Skin epidermis (tissue), 12 donors: ENCODE results near the gene EXOC4.

ENCODE experiments used
- H3K27ac ChIP-seq, 21 experiments: fragments of 200-600 bp; sonication (generic) in 11 of 21; one replicate each; pipeline ENCODE4 v1.5.0; 2020; ENCODE audit warnings: mild to moderate bottlenecking in 3 of 21, inconsistent platforms in 2 of 21, moderate library complexity in 2 of 21
- H3K4me3 ChIP-seq, 7 experiments: fragments of 200-600 bp; sonication (generic) in 2 of 7; one replicate each; pipeline ENCODE4 v1.5.0; 2020; ENCODE audit warnings: inconsistent platforms in 2 of 7, mild to moderate bottlenecking in 2 of 7, moderate library complexity in 1 of 7

EXOC4 gene

DNA sequence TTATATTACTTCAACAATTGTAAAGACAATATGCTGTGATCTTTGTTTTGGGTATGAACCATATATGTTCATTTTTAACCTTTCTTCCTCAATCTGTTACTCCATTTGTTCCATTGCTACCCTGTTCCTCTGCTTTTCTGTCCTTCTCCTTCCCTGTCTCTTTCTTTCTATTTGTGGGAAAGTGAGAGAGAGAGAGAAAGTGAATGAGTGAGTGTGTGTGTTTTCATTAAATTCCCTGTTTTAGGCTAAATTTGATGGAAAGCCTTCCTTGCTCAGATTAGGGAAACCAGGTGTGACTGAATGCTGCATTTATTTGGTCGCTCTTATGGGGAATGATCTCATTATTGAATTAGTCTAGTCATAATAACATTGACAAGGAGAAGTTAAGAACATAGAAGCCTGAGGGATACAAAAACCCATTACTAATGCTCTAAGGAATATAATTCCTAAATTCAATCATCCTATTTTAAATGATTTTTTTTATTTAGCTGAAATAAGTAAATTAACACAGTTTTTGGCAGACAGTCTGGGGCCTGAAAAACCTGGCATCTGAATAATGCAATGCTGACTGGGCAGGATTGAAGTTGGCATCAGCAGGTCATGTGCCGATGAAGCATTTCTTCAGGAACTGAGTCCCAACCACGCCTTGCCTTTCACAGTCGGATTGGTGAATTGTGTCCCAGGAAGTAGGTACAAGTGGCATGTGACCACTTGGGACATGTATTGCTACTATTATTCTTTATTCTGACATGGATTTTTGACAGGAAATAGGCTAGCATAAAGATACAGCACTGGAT lies 756.6 kb downstream of the EXOC4 start:
- no peak overlapping the region for H3K27ac ChIP-seq
- H3K4me3 ChIP-seq, result no peak overlapping the region

DNA sequence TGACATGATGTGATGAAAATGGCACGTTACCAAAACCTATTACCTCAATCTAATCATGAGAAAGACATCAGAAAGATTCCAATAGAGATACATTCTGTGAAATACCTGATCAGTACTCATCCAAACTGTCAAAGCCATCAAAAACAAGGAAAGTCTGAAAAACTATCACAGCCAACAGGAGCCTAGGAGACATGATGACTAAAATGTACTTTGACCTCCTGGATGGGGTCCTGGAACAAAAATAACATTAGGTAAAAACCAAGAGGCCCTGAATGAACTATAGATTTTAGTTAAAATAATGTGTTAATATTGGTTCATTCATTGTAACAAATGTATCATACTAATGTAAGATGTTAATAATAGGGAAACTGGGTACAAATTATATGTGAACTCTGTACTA lies 760.4 kb downstream of the EXOC4 start:
- Histone ChIP-seq H3K4me3 (no peak overlapping the region), H3K27ac (no peak overlapping the region)

DNA sequence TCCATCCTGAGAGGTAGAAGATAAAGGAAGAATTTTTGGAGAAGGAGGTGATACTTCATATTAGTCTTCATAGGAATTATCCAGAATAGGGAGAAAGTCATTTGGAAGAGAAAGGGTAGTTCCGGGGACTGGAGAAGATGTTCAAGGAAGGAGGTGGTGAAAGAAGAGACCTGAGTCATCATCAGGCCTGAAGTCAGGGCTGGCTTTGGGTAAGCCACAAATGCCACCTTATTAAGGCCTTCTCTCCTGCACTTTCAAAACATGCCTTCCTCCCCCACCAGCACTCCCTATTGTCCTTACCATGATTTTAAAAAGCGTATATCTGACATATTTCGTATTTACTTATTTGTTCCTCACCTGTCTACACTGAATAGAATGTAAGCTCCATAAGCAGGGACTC lies 762.1 kb downstream of the EXOC4 start:
- no peak overlapping the region for H3K4me3 ChIP-seq
- no peak overlapping the region for H3K27ac ChIP-seq

DNA sequence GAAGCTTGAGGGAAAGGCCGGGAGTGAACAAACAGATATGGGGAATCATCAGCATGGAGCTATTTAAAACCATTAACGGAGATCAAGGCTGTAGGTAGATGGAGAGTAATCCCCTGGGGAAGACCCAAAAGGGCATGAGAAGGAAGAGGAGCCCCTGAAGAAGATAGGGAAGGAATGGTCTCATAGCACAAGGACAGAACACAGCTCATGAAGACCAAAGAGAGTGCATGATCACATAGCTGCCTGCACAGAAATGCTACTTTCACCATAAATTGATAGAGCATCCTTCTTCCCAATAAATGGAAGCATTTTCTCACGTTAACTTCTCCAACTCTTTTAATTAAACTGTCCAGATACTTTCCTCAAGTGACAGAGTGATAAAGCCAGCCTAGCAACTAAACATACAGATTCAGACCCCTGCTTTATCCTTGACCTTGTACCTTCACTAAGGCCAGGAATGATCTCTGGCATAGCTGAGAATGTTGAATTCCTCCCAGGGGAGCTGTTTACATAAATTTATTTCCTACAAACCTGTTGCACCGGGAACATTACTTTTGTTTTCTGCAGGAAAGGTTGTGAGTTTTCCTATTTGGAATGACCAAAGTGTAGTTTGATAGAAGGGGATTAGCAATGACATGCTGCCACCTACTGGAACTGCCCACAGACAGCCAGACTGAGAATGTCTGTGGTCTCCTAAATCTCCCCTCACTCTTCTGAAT lies 763.5 kb downstream of the EXOC4 start:
- Histone ChIP-seq H3K4me3 (no peak overlapping the region), H3K27ac (no peak overlapping the region)

DNA sequence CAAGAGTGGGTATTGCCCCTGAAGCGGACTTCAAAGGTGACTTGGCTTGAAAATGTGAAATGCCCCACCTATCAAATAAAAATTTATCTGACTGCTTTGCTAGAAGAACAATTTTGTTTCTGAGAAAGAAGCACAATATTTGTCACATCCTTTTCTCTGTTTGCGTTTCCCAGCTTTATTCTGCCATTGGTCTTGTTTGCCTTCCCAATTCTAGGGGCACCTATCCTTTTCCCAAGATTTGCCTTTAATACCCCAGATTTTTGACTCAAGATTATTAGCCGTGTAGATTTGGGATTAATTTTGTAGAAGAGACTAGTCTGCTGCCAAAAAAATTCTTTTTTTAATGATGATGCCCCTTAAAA lies 764.0 kb downstream of the EXOC4 start:
- H3K27ac ChIP-seq, result no peak overlapping the region
- H3K4me3 ChIP-seq, result no peak overlapping the region

DNA sequence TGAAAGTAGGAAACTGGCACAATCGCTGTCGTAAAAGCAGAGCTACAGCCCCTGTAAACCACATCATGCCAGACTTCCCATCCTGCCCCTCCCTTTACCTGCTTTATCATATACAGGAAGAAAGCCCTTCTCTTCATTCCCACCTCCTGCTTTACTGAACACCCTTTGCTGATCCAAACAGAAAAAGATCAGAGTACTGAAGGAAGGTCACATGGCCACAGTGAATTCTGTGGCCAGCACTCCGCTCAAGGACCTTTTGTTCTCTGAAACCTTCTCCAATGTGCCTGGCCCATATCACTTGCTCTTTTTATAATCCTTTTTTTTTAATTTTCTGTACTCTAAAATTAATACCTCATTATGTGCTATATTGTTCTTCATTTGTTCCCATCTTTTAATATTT lies 765.4 kb downstream of the EXOC4 start:
- Histone ChIP-seq H3K27ac (no peak overlapping the region), H3K4me3 (no peak overlapping the region)

DNA sequence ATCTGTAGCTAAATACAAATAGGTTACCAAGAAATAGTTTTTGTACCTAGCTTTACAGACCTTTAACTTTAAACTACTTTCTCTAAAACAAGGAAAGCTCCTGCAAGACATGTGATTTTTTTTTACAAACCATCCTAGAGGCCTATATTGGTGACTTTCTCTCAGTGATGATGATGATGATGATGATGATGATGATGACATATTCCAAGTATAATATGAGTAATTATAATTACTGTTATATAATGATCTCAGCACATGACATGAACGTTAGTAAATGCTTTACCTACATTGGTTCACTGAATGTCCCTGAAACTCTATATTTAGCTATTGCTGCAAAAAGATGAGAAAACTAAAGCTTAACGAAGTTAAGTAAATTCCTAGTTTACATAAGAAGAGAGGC lies 766.4 kb downstream of the EXOC4 start:
- Histone ChIP-seq H3K27ac (no peak overlapping the region), H3K4me3 (no peak overlapping the region)

DNA sequence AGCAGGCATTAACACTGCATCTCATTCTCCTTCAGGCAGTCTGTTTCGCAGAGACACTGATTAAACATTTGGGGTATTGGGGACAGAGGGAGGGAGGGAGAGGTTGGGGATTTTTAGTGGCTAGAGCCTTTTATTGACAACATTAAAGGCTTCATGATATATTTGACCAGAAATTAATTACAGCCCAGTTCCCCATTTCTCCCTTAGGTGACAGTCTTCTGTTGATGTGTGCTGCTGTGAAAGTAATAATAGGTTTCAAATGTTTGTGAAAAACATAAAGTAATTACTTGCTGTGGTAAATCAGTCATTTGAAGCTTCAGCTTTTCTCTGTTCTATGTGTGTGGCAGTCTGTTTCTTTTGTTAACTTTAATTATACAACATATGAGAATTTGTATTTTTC lies 769.0 kb downstream of the EXOC4 start:
- Histone ChIP-seq H3K4me3 (no peak overlapping the region), H3K27ac (no peak overlapping the region)

DNA sequence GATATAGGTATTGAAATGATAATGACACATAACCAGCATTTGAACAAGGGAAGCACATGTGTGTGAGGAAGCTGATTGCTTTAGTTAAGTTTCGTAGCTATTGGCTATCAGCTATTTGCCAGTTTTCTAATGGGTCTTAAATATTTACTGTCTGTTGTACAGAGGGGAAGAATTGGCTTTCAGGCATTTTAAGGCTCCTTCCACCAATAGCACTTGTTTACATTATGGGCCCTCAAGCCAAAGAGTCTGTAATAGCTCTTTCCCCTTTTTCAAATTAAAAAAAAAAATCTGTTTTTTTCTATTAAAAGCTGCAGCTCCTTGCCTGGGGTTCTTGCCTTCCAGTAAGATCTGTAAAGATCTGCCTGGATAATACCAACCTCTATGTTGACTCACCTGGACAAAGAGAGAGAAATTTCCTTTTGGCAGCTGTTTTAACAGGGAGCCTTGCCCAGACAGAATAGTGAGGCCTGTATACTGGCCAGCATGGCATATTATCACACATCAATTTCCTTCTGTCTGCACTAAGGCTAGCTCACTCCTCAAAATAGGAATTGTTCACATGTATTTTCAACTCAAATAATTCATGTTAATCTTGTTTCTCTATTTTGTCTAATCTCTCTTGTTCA lies 769.5 kb downstream of the EXOC4 start:
- Histone ChIP-seq H3K27ac (no peak overlapping the region), H3K4me3 (no peak overlapping the region)

DNA sequence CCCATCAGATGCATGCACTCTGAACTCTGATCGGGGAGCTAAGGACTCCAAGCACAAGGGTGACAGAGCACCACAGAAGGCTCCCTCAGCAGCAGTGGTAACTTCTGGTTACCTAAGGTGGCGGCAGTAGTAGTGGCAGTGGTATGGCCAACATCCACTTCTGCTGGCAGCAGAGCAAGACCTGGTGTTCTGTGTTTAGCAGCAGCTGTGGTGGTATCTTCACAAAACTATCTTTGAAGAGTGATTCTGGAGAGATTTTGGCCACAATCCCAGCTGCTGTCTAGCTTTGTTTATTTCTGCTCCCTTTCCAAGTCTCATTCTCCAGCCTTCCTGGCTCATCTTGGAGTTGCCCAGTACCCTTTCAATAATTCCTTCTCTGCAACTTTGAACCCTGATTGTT lies 771.9 kb downstream of the EXOC4 start:
- no peak overlapping the region for H3K27ac ChIP-seq
- no peak overlapping the region for H3K4me3 ChIP-seq

DNA sequence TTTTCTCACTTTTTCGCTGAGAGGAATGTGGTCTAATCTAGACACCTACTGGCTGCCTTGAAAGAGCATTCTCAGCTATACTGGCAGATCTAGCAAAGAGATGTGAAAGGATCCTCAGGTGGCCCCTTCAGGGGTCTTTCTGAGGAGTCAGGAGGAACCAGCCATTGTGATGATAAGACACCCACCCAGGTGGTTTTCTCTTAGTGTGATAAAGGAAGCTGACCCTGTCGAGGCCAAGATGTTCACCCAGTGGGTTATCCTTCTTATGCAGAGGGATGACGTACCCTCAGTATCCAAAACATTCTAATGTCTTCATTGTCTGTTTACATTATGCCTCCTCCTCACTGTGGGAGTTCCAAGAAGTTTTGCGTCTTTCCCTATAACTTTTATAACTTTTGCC lies 776.0 kb downstream of the EXOC4 start:
- Histone ChIP-seq H3K4me3 (no peak overlapping the region), H3K27ac (no peak overlapping the region)

DNA sequence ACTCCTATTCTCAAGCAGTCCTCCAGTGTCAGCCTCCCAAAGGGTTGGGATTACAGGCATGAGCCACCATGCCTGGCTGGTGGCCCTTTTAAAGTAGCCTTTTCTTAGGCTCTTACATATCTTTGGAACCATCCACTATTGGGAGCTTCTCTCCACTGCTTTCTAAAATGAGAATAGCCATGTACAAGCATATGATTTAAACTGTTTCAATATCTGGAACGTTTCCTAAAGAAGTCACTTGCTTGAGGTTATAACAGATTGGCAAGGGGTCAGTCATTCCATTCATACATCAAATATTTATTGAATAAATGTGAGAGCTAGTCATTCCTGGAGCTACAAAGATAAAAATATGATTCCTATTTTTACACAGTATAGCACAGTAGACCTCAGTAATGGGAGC lies 776.9 kb downstream of the EXOC4 start:
- Histone ChIP-seq H3K4me3 (no peak overlapping the region), H3K27ac (no peak overlapping the region)

DNA sequence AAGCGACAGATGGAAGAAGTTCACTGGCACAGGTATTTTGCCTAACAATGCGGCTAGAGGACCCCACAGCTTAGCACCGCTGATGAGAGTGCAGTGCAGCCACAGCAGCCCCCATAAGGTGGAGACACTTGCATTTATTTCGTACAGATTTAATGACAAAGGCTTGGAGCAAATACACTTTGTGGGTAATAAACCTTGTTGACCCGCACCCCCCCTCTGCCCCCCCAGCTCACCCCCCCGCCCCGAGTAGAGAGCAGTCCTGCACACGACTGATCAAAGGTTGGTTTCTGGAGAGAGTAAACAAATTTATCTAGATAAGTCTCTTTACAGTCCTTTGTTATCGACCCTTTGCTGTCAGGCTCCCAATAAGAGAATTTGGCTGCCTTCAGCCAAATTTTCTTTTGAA lies 777.6 kb downstream of the EXOC4 start:
- Histone ChIP-seq H3K27ac (no peak overlapping the region), H3K4me3 (no peak overlapping the region)

DNA sequence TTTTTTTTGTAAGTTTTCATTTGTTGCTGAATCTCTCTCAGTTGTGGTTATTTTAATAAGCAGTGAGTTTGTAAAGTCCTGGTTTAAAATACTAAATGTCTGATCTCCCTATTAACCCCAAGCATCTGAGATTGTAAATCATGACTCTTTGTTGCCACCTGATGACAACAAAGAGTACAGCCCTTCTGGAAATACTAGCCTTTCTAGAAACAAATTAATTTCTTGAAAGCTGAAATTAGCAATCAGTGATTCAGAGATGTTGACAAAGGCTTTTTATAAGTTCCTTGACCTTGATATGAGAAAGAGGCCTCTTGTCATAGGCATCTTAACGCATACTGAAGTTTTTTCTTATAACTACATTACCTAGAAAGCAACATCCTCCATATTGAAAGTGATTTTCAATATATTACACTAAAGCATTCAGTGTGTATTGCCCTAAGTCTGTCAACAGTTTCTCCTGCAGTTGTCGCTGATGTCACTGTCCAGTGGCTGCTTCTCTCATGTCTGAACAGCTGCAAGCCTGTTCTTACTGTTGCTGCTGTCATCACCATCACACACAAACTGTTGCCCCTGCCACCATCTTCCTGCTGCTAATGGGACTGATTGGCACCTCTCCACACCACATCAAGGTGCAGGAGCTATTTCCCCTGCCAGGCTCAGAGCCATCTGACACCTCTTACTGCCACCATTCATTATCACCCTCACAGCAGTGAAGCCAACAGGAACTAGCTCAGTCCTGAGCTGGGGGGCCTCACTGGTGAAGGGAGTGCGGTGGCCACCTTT lies 779.1 kb downstream of the EXOC4 start:
- H3K27ac ChIP-seq, result no peak overlapping the region

DNA sequence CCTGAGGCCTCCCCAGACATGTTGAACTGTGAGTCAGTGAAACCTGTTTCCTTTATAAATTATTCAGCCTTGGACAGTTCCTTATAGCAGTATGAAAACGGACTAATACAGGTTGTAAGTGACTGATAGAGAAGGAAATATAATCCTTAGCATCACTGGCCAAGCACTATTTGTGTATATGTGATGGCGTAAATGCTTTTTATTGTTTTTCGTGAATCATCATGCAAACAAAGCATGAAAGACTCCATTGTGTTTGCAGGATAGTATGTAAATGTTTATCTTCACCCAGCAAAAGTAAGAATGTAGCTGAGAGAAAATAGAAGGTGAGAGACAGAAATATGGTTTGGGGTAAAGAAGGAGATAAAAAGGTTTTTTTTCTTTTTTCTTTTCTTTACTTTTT lies 781.8 kb downstream of the EXOC4 start:
- no peak overlapping the region for H3K27ac ChIP-seq
- no peak overlapping the region for H3K4me3 ChIP-seq

More for the DNA sequence above, 779.1 kb downstream of the EXOC4 start:
- H3K4me3 ChIP-seq, result no peak overlapping the region

DNA sequence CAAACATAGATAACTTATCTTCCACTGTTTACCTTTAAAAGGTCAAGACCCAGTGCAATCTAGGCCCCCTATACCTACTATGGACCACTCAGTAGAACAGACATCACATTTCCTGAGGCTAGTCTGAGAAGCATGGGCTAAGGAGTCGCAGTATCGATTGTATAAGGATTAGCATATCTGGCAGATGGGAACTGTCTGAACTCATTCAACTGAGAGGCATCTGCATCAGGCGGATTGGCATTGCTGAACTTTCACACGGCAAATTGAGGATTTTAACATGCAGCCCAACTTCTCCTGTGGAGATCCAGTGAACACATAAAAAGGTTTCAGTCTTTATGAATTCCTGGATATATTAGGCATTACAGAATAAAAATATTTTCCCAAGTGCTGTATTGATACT lies 785.1 kb downstream of the EXOC4 start:
- Histone ChIP-seq H3K27ac (no peak overlapping the region), H3K4me3 (no peak overlapping the region)

DNA sequence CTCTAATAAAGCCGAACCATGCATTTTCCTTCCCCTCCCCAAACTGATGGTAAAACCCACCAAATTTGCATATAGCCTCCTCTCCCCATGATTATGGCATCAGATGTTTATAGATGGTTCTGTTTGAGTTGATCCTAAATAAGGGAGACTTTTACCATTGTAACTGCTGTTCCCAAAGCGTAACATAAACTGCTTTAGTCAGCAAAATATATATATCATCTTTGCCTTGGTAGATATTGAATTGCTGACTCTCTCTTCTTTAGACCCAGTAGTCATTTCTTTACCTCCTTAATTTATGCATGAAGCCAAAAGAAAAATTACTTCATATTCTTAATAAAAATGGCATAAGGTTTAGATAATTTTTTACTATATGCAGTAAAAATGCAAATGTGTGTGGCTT lies 788.1 kb downstream of the EXOC4 start:
- Histone ChIP-seq H3K27ac (no peak overlapping the region), H3K4me3 (no peak overlapping the region)

DNA sequence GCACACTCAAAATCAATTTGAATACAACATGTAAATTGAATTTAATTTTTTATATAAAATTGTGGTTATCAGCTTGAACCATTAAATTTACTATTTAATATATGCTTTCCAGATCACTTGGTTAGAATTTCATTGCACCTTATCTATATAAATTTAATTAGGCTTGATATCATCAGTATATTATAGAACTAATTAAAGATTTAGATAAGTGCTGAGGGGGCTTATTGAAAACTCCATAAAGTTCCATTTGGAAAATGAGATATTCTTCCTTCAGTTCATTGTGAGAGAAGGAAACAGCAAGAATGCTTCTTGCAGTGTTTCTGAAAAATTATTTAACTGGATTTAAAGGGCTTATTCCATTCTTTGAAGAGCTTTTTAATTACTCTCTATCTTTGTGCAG lies 788.6 kb downstream of the EXOC4 start:
- H3K4me3 ChIP-seq, result no peak overlapping the region
- H3K27ac ChIP-seq, result no peak overlapping the region

DNA sequence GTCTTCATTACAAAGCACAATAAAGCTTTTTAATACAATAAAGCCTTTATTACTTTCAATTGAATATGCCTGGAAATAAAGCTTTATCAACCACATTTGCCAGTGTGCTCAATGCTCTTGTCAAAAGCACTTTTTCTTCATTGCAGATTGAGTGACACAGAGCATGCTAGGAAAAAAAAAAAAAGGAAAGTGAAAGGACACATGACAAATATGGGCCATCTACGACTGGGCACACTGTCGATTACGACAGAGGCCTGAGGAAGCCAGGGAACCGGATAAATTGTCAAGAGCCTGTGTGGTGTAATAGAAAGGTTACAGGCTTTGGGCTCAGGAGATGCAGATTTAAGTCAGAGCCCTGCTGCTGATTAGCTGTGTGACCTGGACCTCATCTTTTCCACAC lies 789.4 kb downstream of the EXOC4 start:
- no peak overlapping the region for H3K27ac ChIP-seq
- no peak overlapping the region for H3K4me3 ChIP-seq

DNA sequence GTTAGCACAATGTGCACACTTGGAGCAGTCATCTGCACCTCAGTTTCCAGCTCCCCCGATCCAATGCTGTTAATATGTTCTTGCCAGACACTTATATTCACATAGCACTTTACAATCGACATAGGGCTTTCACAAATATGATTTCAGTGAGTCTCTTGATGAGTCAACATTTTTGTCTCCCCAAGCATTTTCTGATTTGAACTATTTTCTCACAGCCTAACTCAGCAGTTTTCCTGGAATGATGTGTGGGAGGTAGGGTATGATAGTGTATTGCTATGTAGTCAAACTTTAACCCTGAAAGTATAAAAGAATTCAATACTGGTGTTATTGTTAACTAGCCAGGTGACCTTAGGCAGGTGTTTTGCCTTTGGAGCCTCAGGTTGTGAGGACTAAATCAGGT lies 791.8 kb downstream of the EXOC4 start:
- H3K4me3 ChIP-seq, result no peak overlapping the region
- H3K27ac ChIP-seq, result no peak overlapping the region

DNA sequence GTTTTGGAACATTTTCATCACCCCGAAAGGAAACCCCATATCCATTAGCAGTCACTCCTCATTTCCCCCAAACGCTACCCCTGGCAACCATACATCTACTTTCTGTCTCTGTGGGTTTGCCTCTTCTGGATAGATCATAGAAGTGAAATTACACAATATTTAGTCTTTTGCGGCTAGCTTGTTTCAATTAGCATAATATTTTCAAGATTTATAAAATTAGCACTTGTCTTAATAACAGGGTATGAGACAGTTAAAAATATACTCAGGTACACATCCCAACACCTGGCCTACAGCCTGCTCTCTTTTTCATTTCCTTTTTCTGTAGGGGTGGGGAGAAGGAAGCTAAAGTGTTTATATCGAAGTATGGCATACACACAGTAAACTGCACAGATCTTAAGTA lies 792.8 kb downstream of the EXOC4 start:
- no peak overlapping the region for H3K27ac ChIP-seq

More for the DNA sequence above, 792.8 kb downstream of the EXOC4 start:
- no peak overlapping the region for H3K4me3 ChIP-seq
